ENCODE measurements around the gene FOXP2. TPM values are rescaled to one million over a fixed set of nuclear protein-coding genes. Genes with fewer than 3 reads are reported as not detected.

The FOXP2 gene
- total and polyA plus RNA-seq, 10 of the 15 experiments (the other 5 are each of a cell fraction or from before 2014, with no cell fraction given) = 0.99 to 2.5 (median 1.8) TPM

- ChIA-PET POLR2A (no interaction called here), CTCF (no interaction called here), SMC1A (ENCODE audit: uncharacterized antibody, unreplicated experiment) (interaction anchor here (3.6 kb wide), 1 partner anchor 11 kb away, joined by 19 read pairs; no protein-coding TSS in a partner anchor), RAD21 (ENCODE audit: unreplicated experiment) (interaction anchor here (0.8 to 1.1 kb wide), 2 partner anchors 12 to 14 kb away, joined by 3 read pairs; no protein-coding TSS in a partner anchor)
- WGBS (ENCODE audit: insufficient coverage, insufficient replicate concordance, low lambda C conversion rate, missing lambda C conversion rate) = 32% methylated on average over 3 of the region's 3 CpGs
- TF ChIP-seq MEF2A (IDR thresholded peaks at IDR 0.05; ENCODE audit: insufficient read depth, low read depth, low read length) = no peak
- TF ChIP-seq WRNIP1 (IDR thresholded peaks at IDR 0.05; ENCODE audit: borderline replicate concordance, low read depth, low read length) = no peak
- no peak for TF ChIP-seq CHD1 (IDR thresholded peaks at IDR 0.05; ENCODE audit: low read depth, low read length)
- no peak for TF ChIP-seq CHD4 (IDR thresholded peaks at IDR 0.05)
- no peak for TF ChIP-seq MEF2B (IDR thresholded peaks at IDR 0.05; ENCODE audit: partially characterized antibody, poor library complexity, severe bottlenecking)
- no peak for TF ChIP-seq CUX1 (IDR thresholded peaks at IDR 0.05; ENCODE audit: insufficient replicate concordance, low read depth, low read length)
- TF ChIP-seq SP1 (IDR thresholded peaks at IDR 0.05; ENCODE audit: low read depth, low read length) = no peak
- TF ChIP-seq, protein P1, sequence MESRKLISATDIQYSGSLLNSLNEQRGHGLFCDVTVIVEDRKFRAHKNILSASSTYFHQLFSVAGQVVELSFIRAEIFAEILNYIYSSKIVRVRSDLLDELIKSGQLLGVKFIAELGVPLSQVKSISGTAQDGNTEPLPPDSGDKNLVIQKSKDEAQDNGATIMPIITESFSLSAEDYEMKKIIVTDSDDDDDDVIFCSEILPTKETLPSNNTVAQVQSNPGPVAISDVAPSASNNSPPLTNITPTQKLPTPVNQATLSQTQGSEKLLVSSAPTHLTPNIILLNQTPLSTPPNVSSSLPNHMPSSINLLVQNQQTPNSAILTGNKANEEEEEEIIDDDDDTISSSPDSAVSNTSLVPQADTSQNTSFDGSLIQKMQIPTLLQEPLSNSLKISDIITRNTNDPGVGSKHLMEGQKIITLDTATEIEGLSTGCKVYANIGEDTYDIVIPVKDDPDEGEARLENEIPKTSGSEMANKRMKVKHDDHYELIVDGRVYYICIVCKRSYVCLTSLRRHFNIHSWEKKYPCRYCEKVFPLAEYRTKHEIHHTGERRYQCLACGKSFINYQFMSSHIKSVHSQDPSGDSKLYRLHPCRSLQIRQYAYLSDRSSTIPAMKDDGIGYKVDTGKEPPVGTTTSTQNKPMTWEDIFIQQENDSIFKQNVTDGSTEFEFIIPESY (IDR thresholded peaks at IDR 0.05) = no peak
- TF ChIP-seq JUNB (IDR thresholded peaks at IDR 0.05) = no peak
- no peak for TF ChIP-seq MYB (IDR thresholded peaks at IDR 0.05; ENCODE audit: borderline replicate concordance, low read depth, low read length)
- TF ChIP-seq, protein P2, sequence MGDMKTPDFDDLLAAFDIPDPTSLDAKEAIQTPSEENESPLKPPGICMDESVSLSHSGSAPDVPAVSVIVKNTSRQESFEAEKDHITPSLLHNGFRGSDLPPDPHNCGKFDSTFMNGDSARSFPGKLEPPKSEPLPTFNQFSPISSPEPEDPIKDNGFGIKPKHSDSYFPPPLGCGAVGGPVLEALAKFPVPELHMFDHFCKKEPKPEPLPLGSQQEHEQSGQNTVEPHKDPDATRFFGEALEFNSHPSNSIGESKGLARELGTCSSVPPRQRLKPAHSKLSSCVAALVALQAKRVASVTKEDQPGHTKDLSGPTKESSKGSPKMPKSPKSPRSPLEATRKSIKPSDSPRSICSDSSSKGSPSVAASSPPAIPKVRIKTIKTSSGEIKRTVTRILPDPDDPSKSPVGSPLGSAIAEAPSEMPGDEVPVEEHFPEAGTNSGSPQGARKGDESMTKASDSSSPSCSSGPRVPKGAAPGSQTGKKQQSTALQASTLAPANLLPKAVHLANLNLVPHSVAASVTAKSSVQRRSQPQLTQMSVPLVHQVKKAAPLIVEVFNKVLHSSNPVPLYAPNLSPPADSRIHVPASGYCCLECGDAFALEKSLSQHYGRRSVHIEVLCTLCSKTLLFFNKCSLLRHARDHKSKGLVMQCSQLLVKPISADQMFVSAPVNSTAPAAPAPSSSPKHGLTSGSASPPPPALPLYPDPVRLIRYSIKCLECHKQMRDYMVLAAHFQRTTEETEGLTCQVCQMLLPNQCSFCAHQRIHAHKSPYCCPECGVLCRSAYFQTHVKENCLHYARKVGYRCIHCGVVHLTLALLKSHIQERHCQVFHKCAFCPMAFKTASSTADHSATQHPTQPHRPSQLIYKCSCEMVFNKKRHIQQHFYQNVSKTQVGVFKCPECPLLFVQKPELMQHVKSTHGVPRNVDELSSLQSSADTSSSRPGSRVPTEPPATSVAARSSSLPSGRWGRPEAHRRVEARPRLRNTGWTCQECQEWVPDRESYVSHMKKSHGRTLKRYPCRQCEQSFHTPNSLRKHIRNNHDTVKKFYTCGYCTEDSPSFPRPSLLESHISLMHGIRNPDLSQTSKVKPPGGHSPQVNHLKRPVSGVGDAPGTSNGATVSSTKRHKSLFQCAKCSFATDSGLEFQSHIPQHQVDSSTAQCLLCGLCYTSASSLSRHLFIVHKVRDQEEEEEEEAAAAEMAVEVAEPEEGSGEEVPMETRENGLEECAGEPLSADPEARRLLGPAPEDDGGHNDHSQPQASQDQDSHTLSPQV (IDR thresholded peaks at IDR 0.05) = no peak
- Histone ChIP-seq H3K27me3 (replicated peaks in 1 of 2; ENCODE audit: control insufficient read depth in 2 of 2, insufficient read depth in 2 of 2, low read length in 1 of 2) (no peaks in the 10 kb centered on the region; a peak in 1 of 4 replicates), H3K27ac (ENCODE audit: control insufficient read depth, insufficient read depth) (no peak overlapping the region), H3K4me3 (no peak overlapping the region), H3K9ac (ENCODE audit: control insufficient read depth, insufficient read depth, low read length) (no peak overlapping the region), H3K36me3 (ENCODE audit: control insufficient read depth in 2 of 2, insufficient read depth in 2 of 2, low read length in 1 of 2) (no peaks in the 10 kb centered on the region), H3K4me2 (ENCODE audit: control insufficient read depth, insufficient read depth) (no peak overlapping the region), H4K20me1 (ENCODE audit: control insufficient read depth, insufficient read depth) (no peaks in the 10 kb centered on the region), H3K79me2 (ENCODE audit: control insufficient read depth, insufficient read depth, low read length) (no peaks in the 10 kb centered on the region), H2AFZ (ENCODE audit: control insufficient read depth, low read depth, low read length) (no peak overlapping the region), H3K9me3 (replicated peaks; ENCODE audit: control insufficient read depth, insufficient read depth, low read length) (no peaks in the 10 kb centered on the region), H3K4me1 (ENCODE audit: control insufficient read depth, insufficient read depth, low read length) (no peaks in the 10 kb centered on the region)
- in situ Hi-C loops (cut with MboI) = loop anchor here (25.0 kb wide), 1 partner anchor 612 kb away; no protein-coding TSS in a partner anchor
- no TSS peak for BruUV-seq (replicated peaks)
- FAIRE-seq = no peak
- intact Hi-C loops (cut with micrococcal nuclease; ENCODE audit: unreplicated experiment) = no loop called here
- ATAC-seq = no peak
- DNase-seq (ENCODE audit: low read depth, low spot score) = no peak
Measured at GRCh38 chr7:114649689-114650088, 235.1 kb downstream of the FOXP2 start.

Measured in GM12878 (cell line).